Measurements from ENCODE around the gene NFYA.

- TF ChIP-seq RAD21 (IDR thresholded peaks at IDR 0.05; ENCODE audit: low read depth) (no peak), MAX (IDR thresholded peaks at IDR 0.05) (peak; percentile 69), EP300 (IDR thresholded peaks at IDR 0.05; ENCODE audit: borderline replicate concordance) (no peak)
- TF ChIP-seq, protein P1, sequence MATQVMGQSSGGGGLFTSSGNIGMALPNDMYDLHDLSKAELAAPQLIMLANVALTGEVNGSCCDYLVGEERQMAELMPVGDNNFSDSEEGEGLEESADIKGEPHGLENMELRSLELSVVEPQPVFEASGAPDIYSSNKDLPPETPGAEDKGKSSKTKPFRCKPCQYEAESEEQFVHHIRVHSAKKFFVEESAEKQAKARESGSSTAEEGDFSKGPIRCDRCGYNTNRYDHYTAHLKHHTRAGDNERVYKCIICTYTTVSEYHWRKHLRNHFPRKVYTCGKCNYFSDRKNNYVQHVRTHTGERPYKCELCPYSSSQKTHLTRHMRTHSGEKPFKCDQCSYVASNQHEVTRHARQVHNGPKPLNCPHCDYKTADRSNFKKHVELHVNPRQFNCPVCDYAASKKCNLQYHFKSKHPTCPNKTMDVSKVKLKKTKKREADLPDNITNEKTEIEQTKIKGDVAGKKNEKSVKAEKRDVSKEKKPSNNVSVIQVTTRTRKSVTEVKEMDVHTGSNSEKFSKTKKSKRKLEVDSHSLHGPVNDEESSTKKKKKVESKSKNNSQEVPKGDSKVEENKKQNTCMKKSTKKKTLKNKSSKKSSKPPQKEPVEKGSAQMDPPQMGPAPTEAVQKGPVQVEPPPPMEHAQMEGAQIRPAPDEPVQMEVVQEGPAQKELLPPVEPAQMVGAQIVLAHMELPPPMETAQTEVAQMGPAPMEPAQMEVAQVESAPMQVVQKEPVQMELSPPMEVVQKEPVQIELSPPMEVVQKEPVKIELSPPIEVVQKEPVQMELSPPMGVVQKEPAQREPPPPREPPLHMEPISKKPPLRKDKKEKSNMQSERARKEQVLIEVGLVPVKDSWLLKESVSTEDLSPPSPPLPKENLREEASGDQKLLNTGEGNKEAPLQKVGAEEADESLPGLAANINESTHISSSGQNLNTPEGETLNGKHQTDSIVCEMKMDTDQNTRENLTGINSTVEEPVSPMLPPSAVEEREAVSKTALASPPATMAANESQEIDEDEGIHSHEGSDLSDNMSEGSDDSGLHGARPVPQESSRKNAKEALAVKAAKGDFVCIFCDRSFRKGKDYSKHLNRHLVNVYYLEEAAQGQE (IDR thresholded peaks at IDR 0.05; ENCODE audit: low read depth), result no peak
Measured at GRCh38 chr6:41036186-41036585, 36.6 kb upstream of the NFYA start.
